HG03432 (cell line): Measurements from ENCODE around the gene NRG3.
"Not testable (repeated sequence)": the region's sequence is repeated elsewhere in the genome, so short reads cannot be mapped to it uniquely, and the experiment has no call there.

Source experiments
- ATAC-seq: cut with Tn5 transposase; IDR thresholded peaks from one replicate; pipeline ENCODE4 v1.9.1; 2021; ENCODE audit warnings: mild to moderate bottlenecking, moderate library complexity; ENCODE audit not compliant: unreplicated experiment

The NRG3 gene

GRCh38 chr10:81953420-81953819 lies 78.4 kb downstream of the NRG3 start:
- no peak for ATAC-seq

- ATAC-seq: no peak
Observed at GRCh38 chr10:81957976-81958375, 83.0 kb downstream of the NRG3 start.

- no peak for ATAC-seq
Observed at GRCh38 chr10:81959016-81959415, 84.0 kb downstream of the NRG3 start.

GRCh38 chr10:81961451-81962184 lies 86.6 kb downstream of the NRG3 start:
- no peak for ATAC-seq

GRCh38 chr10:81963606-81964005 lies 88.6 kb downstream of the NRG3 start:
- no peak for ATAC-seq

GRCh38 chr10:81967716-81968115 lies 92.7 kb downstream of the NRG3 start:
- ATAC-seq: no peak

- ATAC-seq: no peak
Observed at GRCh38 chr10:81969136-81969535, 94.1 kb downstream of the NRG3 start.

- no peak for ATAC-seq
Observed at GRCh38 chr10:81978238-81978637, 103.2 kb downstream of the NRG3 start.

GRCh38 chr10:81981724-81982123 lies 106.7 kb downstream of the NRG3 start:
- ATAC-seq: no peak

- no peak for ATAC-seq
Observed at GRCh38 chr10:81984428-81984827, 109.4 kb downstream of the NRG3 start.

GRCh38 chr10:81995254-81995653 lies 120.3 kb downstream of the NRG3 start:
- no peak for ATAC-seq

- ATAC-seq: no peak
Observed at GRCh38 chr10:81996927-81997326, 121.9 kb downstream of the NRG3 start.

- ATAC-seq: no peak
Observed at GRCh38 chr10:82020999-82021398, 146.0 kb downstream of the NRG3 start.

- ATAC-seq: no peak
Observed at GRCh38 chr10:82027711-82028110, 152.7 kb downstream of the NRG3 start.

- no peak for ATAC-seq
Observed at GRCh38 chr10:82037076-82037475, 162.1 kb downstream of the NRG3 start.

GRCh38 chr10:82038587-82038986 lies 163.6 kb downstream of the NRG3 start:
- no peak for ATAC-seq

GRCh38 chr10:82040336-82040735 lies 165.3 kb downstream of the NRG3 start:
- no peak for ATAC-seq

GRCh38 chr10:82041018-82041417 lies 166.0 kb downstream of the NRG3 start:
- no peak for ATAC-seq

- no peak for ATAC-seq
Observed at GRCh38 chr10:82056391-82056790, 181.4 kb downstream of the NRG3 start.

GRCh38 chr10:82067192-82067591 lies 192.2 kb downstream of the NRG3 start:
- not testable (repeated sequence) for ATAC-seq

GRCh38 chr10:82068501-82068900 lies 193.5 kb downstream of the NRG3 start:
- no peak for ATAC-seq

GRCh38 chr10:82071231-82071630 lies 196.2 kb downstream of the NRG3 start:
- ATAC-seq: peak; percentile 84

GRCh38 chr10:82072124-82072523 lies 197.1 kb downstream of the NRG3 start:
- ATAC-seq: no peak
